AG08395 (cell line): ENCODE measurements around the gene CXXC5.

ENCODE experiments used
- DNase-seq: peaks from one replicate; pipeline ENCODE4 v3.0.0; 2012; ENCODE audit warnings: mixed read lengths, low spot score

The CXXC5 gene

DNA sequence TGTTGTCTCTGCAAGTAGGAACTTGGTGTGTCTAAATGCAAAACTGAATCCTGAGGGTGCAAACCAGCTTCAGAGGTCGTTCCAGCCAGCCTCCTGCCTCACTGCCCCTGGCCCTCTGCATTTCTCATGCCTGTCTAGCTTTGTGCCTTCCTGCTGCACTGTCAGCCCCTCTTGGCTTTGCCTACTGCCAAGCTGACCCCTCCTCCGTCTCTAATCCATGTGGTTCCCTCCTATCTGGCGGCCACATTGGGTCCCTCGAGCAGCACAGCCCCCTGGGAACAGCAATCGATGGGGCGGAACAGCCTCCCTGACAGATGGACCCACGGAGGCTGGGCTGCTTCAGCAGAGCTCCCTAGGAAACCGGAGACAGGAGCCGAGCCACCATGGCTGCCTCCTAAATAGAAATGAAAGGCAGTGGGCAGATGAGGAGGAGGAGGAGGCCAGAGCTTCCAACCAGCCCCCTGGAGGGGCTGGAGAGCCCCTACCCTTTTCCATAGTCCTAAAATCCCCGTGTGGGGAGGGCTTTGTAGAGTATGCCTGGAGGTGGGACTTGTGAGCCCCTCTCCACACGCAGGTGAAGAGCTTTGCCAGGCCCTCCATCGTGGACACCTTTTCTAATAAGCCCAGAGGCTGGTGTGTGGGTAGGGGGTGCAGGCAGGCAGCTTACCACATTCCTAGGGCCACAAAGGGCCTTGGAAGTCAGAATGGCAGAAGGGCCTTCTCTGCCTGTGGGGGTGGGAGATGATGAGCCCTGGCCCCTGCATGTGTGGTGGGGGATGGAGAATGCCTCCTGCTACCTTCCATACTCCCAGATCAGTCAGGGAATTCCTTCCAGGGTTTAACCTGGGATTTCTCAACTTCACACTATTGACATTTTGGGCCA is 9.2 kb upstream of the CXXC5 start:
- no peak for DNase-seq

DNA sequence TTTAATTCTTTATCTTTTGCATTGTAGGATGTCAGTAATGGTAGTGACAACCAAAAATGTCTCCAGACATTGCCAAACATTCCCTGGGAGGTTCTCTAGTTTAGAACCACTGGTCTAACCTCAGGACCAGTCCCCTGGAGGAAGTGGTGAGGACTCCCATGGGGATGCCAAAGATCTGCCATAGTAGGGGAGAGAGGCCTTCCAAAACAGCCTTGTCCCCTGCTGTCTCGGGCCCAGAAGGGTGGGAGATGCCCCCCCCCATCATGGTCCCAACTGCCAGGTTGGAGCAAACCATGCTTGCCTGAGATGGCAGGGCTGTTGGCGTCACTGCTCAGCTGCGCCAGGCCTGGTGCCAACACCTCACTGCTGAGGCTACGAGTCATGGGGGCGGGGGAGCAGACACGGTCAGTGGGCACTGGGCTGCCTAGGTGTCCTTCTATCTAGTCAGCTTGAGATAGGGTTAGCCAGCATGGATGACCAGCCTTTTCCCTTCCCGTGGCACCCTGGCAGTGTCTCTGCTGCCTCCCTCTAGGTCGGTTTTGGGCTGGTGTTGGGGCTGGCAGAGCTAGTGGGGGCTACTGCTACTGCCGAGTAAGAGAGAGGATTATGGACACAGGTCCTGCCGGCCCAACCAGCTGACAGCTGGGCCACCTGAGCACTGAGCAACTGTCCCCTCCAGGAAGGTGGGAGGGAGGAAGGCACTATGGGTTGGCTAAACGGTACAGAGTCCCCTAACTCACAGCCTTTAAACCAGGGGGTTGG is 8.3 kb upstream of the CXXC5 start:
- no peak for DNase-seq

- DNase-seq = no peak
Measured at GRCh38 chr5:139640421-139641115, 7.6 kb upstream of the CXXC5 start.

- no peak for DNase-seq
Measured at GRCh38 chr5:139641116-139642080, 6.8 kb upstream of the CXXC5 start.

- no peak for DNase-seq
Measured at GRCh38 chr5:139642213-139642612, 5.9 kb upstream of the CXXC5 start.

GRCh38 chr5:139642891-139643871 is 5.0 kb upstream of the CXXC5 start:
- no peak for DNase-seq

DNA sequence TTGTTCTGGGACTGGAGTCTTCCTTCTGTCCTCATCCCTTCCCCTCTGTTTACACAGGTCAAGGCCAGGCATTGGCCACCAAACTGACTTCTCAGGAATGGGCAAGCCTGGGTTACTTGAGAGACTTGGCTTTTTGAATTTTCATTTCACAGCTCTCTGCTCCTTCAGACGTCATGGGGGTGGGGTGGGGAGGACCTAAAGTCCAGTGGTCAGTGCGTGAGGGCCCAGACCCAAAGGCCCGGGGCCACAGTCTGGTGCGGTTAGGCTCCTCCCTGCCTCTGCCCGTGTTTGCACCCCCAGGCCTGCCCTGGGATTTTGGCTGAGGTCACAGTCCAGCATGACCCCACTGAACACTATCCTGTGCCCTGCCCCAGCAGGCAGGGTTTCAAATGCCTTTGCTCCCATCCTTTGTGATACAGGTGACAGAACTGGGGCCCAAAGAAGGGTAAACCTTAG is 4.1 kb upstream of the CXXC5 start:
- DNase-seq = no peak

DNA sequence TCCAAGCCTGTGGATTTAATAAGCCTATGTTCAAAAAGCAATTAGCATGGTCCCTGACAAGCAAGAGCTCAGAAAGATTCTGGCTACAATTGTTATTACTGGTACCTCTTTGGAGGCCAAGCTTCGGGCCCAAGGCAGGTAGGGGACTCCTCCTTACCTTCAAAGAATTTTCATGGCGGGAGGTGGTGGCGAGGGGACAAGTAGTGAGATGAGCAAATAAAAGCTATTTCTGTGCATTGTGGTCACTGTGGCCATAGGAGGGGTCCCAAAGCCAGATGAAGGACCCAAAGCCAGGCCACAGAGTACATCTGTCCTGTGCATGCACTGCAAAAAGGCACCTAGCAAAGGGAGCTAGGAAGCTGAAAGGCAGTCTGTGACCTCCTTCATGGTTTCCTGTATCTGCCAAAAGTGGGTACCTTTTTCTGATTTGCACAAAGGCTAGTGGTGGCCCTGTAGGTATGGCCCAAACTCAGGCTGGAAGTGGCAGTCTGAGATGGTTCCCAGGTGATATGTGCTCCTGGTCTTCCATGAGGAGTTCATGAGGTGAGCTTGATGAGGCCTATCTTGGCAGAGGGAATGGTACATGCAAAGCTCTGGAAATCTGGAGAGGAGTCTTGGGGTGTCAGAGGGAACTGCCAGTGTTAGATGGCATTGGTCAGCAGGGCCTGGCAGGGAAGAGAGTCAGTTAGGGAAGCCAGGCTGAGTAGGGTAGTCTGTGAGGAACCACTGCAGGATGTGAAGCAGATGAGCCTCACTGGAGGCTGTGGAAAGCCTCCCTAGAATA is 3.3 kb upstream of the CXXC5 start:
- DNase-seq = no peak

- DNase-seq = no peak
Measured at GRCh38 chr5:139645430-139645871, 2.7 kb upstream of the CXXC5 start.

GRCh38 chr5:139646111-139646510 is 2.0 kb upstream of the CXXC5 start:
- no peak for DNase-seq

DNA sequence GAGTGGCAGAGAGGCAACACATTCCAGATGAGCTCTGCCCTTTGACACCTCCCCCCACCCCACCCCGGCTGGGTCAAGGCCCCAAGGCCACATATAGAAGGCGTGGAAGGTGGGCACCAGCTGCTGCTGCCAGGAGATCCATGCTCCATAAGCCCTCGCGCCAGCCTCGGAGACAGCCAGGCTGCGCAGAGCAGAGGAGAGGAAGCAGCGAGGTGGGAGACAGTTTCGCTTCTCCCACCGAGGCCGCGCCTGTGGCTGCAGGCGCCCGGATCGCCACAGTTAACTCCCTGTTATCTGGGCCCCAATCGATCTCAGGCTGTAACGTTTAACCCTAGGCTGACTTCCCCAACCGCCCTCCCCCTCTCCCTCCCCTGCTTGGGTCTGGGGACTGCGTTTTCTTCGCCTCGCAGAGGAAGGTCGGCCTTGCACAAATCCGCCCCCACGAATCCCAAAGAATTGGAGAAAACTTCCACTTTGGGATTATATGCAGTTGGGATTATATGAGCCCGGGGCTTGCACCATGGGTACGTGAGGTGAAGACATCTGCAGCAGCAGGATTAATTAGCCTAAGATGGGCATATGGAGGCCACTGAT is 1.1 kb upstream of the CXXC5 start:
- no peak for DNase-seq

DNA sequence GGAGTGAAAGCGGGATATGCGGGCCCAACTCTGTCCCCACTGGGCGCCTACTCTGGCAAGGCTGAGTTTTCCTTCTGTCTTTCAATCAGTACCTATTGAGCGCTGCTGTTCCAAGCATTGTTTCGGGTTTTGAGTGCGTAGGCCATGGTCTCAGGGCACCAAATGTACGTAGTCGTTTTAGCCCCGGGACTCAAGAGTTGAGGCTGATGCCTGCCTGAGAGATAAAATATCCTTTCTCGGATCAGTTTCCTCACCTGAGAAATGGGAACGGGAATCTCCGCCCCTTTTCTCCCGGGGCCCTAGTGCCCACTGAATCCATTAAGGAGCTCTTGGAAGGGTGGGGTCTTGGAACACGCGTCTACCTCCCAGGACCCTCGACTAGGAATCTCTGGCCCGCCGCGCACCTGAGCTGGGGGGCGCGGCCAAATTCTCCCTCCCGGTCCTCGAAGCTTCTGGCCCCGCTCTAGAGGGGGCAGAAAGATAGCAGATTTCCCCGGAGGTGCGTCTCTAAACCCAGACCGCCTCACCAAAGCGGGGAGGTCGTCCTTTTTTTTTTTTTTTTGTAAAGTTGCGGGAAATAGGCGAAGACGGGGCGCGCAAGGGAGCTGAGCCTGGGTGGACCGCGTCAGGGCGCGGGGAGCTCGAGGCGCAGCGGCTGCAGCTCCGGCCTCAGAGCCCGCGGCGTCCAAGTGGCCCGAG is 494 bp upstream of the CXXC5 start:
- no peak for DNase-seq

DNA sequence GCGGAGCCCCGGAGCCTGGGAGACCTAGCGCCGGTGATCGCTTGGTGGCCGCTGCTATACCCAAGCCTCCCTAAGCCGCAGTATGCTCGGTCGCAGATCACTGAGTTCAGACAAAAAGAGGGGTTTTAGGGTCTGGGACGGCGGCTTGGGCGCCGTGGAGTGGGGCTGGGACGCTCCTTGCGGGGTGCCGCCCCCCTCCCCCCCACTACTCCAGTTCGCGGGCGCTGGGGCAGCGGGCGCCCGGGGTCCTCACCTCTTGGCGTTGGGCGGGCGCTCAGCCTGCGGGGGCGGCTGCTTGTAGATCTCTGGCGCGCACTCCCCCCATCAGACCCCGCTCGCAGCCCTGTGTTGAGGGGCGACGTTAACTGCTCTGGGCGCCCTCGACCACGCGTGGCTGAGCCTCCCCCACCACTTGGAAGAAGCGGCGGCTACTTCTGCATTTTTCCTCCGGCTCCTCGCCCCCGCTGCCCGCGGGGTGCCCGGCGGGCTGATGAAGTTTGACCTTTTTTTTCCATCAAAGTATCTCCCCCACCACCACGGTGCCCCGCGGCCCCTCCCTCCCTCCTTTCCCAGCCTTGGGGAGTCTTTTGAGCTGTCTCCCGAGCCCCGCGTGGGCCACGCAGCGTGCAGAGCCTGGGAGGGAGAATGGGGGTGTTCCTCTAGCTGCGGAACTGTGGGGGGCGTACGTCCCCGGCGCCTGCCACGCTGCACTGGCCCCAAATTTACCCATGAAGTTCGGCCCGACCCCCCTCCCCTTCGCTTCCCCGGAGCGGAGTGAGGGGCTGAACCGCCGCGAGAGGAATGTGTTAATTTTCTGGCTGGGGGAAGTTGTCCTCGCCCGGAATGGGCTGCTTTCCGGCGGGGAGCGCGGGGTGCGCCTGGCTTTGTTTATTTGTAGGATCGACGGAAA is 1.2 kb downstream of the CXXC5 start:
- DNase-seq = no peak

DNA sequence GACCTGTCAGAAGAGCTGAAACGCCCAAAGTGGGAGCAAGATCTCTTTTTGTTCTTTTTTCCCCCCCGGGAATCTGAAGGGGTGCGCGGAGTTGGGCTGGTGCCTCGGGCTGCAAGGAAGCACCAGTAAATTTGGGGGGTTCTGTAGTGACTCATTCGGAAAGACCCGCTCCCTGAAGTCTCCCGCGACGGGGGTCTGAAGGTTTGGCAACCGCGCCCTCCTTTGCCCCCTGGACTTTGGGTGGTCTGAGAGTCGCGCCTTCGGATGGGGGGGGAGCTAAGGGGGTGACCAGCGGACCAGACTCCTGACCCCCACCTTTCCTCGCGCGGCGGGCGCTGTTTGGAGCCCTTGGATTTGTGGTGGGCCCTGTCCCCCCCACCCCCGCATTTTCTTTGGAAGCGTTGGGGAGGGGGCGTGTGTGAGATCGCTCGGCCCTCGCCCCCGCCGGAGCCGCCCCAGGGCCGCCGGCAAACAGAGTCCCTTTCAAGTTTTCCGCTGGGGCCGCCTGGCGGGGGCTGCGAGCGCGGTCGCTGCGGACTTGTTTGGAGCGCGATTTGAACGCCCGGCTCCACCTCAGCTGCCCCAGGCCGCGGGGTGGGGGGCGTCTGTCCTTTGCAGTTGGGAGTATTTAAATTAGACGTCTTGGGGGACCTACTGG is 2.0 kb downstream of the CXXC5 start:
- no peak for DNase-seq

- DNase-seq = no peak
Measured at GRCh38 chr5:139650689-139651042, 2.5 kb downstream of the CXXC5 start.

- DNase-seq = peak; percentile 56
Measured at GRCh38 chr5:139651043-139651834, 3.1 kb downstream of the CXXC5 start.
